OCI-LY7 (cell line): ENCODE data around the gene LYZL2. TPM values are rescaled to one million over a fixed set of nuclear protein-coding genes. Genes with fewer than 3 reads are reported as not detected.
"Not testable (repeated sequence)": the region's sequence is repeated elsewhere in the genome, so short reads cannot be mapped to it uniquely, and the experiment has no call there.

Experiments
- BruUV-seq: library from RNA; stranded (reverse); fragments of 400-500 nt; replicated peaks from 2 replicates; lab custom pipeline; 2021; lab: Mats Ljungman, UMichigan
- CTCF ChIA-PET: fragments of 300-600 bp; sonication (Branson Sonifier 250); formaldehyde crosslinking; loops from one replicate; lab custom pipeline; 2022; ENCODE audit warnings: antibody characterized with exemption; ENCODE audit not compliant: unreplicated experiment; lab: Charles Lee
- POLR2A ChIA-PET: fragments of 300-600 bp; sonication (Branson Sonifier 250); formaldehyde crosslinking; loops from one replicate; lab custom pipeline; 2022; ENCODE audit warnings: antibody characterized with exemption; lab: Charles Lee
- DNase-seq: peaks from one replicate; pipeline ENCODE4 v3.0.0-alpha.2; 2015; ENCODE audit warnings: low spot score
- H2AFZ ChIP-seq: fragments of 200-600 bp; sonication (generic), shearing (Covaris generic); 2 replicates; pipeline ENCODE4 v1.6.1; 2014; ENCODE audit warnings: mild to moderate bottlenecking, antibody characterized with exemption, low read length, moderate library complexity
- H3K27ac ChIP-seq: fragments of 200-600 bp; sonication (generic); 2 replicates; pipeline ENCODE4 v1.5.1; 2014; ENCODE audit warnings: mixed run types, low read depth, mild to moderate bottlenecking, moderate library complexity, low read length, inconsistent platforms; ENCODE audit not compliant: poor library complexity, severe bottlenecking
- H3K36me3 ChIP-seq: fragments of 200-600 bp; sonication (generic); 2 replicates; pipeline ENCODE4 v1.6.1; 2014; ENCODE audit warnings: mild to moderate bottlenecking, antibody characterized with exemption, low read length, moderate library complexity, mixed read lengths; ENCODE audit not compliant: insufficient read depth
- H3K4me1 ChIP-seq: fragments of 200-600 bp; sonication (generic); 2 replicates; pipeline ENCODE4 v1.5.1; 2014; ENCODE audit warnings: mild to moderate bottlenecking, low read length; ENCODE audit not compliant: insufficient read depth, poor library complexity, severe bottlenecking
- H3K4me2 ChIP-seq: fragments of 200-600 bp; sonication (generic); 2 replicates; pipeline ENCODE4 v1.6.1; 2014; ENCODE audit warnings: mild to moderate bottlenecking, low read length
- H3K4me3 ChIP-seq: fragments of 200-600 bp; sonication (generic); 2 replicates; pipeline ENCODE4 v1.5.1; 2014; ENCODE audit warnings: mild to moderate bottlenecking, low read depth, low read length; ENCODE audit not compliant: poor library complexity, severe bottlenecking
- H3K79me2 ChIP-seq: fragments of 200-600 bp; sonication (generic); 2 replicates; pipeline ENCODE4 v1.6.1; 2016; ENCODE audit warnings: low read depth, mild to moderate bottlenecking, low read length, moderate library complexity, mixed read lengths; ENCODE audit not compliant: insufficient read depth
- H3K9me2 ChIP-seq: fragments of 200-600 bp; sonication (generic); 2 replicates; pipeline ENCODE4 v1.6.1; 2016; ENCODE audit warnings: mild to moderate bottlenecking, low read length, mixed read lengths; ENCODE audit not compliant: insufficient read depth
- H3K9me3 ChIP-seq: fragments of 200-600 bp; sonication (generic); 2 replicates; pipeline ENCODE4 v1.6.1; 2014; ENCODE audit warnings: mild to moderate bottlenecking, mixed run types, low read length, mixed read lengths
- H4K20me1 ChIP-seq: fragments of 200-600 bp; sonication (generic); 2 replicates; pipeline ENCODE4 v1.6.1; 2014; ENCODE audit warnings: mild to moderate bottlenecking, antibody characterized with exemption, low read length, moderate library complexity, mixed read lengths; ENCODE audit not compliant: insufficient read depth
- EZH2phosphoT487 ChIP-seq: fragments of 200-600 bp; sonication (generic); IDR thresholded peaks from 2 replicates; pipeline ENCODE4 v1.6.1; 2018; ENCODE audit warnings: low read depth, borderline replicate concordance, mild to moderate bottlenecking, mixed run types, antibody characterized with exemption, low read length, moderate library complexity, mixed read lengths
- intact Hi-C: fragments of 100-400 bp; cut with micrococcal nuclease; formaldehyde crosslinking; loops from one replicate; pipeline ENCODE4 v1.10.0; 2022; ENCODE audit not compliant: unreplicated experiment
- total RNA-seq, 2 experiments: library from RNA; depleted of rRNA in 1 of 2; stranded (reverse); fragments of >200 nt in 1 of 2; shearing (Covaris generic) in 1 of 2; gene quantifications; 2 replicates each; pipeline ENCODE4 v1.2.3, GENCODE V29; 2014 to 2022
- TF ChIP-seq, protein P1 (sequence below): fragments of 200-600 bp; sonication (generic); conservative IDR thresholded peaks from 2 replicates; pipeline ENCODE4 v1.5.1; 2014; ENCODE audit warnings: mild to moderate bottlenecking, antibody characterized with exemption, low read length, moderate library complexity, mixed read lengths

The LYZL2 gene
- total RNA-seq, 2 experiments from 2014 or later: not detected

DNA sequence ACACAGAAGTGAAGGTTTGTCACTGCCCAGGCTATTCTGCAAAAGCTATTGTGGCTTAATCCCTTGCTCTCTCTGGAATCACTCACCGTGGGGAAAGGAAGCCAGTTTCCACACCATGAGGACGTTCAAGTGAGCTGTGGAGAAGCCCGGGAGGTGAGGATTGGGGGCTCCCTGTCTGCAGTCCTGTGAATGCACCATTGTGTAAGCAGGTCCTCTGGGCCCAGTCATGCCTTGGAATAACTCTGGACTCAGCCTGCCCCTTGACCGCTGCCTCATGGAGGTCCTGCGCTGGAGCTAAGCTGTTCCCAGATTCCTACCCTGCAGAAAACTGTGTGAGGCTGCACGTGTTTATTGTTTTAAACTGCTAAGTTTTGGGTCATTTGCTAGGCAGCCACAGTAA, 33.5 kb downstream of the LYZL2 start:
- BruUV-seq: no TSS peak
- no peak overlapping the region for H3K4me2 ChIP-seq
- no peaks in the 10 kb centered on the region for H3K9me3 ChIP-seq
- H4K20me1 ChIP-seq: no peaks in the 10 kb centered on the region
- DNase-seq: no peak
- ChIA-PET POLR2A (no interaction called here), CTCF (no interaction called here)
- H3K36me3 ChIP-seq: no peaks in the 10 kb centered on the region
- no peak overlapping the region for H2AFZ ChIP-seq
- no peaks in the 10 kb centered on the region for H3K79me2 ChIP-seq
- H3K4me1 ChIP-seq: no peaks in the 10 kb centered on the region
- TF ChIP-seq, protein P1, sequence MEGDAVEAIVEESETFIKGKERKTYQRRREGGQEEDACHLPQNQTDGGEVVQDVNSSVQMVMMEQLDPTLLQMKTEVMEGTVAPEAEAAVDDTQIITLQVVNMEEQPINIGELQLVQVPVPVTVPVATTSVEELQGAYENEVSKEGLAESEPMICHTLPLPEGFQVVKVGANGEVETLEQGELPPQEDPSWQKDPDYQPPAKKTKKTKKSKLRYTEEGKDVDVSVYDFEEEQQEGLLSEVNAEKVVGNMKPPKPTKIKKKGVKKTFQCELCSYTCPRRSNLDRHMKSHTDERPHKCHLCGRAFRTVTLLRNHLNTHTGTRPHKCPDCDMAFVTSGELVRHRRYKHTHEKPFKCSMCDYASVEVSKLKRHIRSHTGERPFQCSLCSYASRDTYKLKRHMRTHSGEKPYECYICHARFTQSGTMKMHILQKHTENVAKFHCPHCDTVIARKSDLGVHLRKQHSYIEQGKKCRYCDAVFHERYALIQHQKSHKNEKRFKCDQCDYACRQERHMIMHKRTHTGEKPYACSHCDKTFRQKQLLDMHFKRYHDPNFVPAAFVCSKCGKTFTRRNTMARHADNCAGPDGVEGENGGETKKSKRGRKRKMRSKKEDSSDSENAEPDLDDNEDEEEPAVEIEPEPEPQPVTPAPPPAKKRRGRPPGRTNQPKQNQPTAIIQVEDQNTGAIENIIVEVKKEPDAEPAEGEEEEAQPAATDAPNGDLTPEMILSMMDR: no peak
- TF ChIP-seq EZH2phosphoT487: no peak
- no peak overlapping the region for H3K4me3 ChIP-seq
- H3K9me2 ChIP-seq: no peaks in the 10 kb centered on the region
- intact Hi-C loops: loop anchor here (10.0 kb wide), 1 partner anchor 601 kb away; no protein-coding TSS in a partner anchor
- H3K27ac ChIP-seq: no peak overlapping the region

DNA sequence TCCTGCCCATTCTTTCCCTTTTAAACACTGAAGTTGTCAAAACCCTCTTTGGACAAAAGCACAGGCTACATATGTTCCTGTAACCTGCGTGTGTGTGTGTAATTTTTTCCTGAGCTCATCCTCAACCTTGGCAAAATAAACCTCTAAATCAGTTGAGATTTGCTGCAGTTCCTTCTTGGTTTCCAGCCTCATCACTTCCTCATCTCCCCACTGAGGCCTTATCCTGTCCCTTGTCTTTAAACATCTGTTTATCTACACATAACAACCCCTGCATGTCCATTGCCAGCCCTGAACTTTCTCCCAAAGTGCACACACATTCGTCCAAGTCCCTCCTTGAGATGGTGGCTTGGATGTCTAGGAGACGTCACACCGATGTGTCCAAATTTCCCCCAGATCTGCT, 35.5 kb downstream of the LYZL2 start:
- no peak for DNase-seq
- no peaks in the 10 kb centered on the region for H3K4me1 ChIP-seq
- no peak overlapping the region for H2AFZ ChIP-seq
- H3K36me3 ChIP-seq: no peaks in the 10 kb centered on the region
- H3K4me3 ChIP-seq: no peak overlapping the region
- ChIA-PET POLR2A (no interaction called here), CTCF (no interaction called here)
- no peak overlapping the region for H3K27ac ChIP-seq
- H4K20me1 ChIP-seq: no peaks in the 10 kb centered on the region
- no peaks in the 10 kb centered on the region for H3K9me2 ChIP-seq
- TF ChIP-seq, protein P1: no peak
- no peak for TF ChIP-seq EZH2phosphoT487
- H3K4me2 ChIP-seq: no peak overlapping the region
- intact Hi-C loops: loop anchor here (5.0 to 10.0 kb wide), 2 partner anchors 182 to 599 kb away; no protein-coding TSS in a partner anchor
- H3K9me3 ChIP-seq: no peaks in the 10 kb centered on the region
- no TSS peak for BruUV-seq
- no peaks in the 10 kb centered on the region for H3K79me2 ChIP-seq

DNA sequence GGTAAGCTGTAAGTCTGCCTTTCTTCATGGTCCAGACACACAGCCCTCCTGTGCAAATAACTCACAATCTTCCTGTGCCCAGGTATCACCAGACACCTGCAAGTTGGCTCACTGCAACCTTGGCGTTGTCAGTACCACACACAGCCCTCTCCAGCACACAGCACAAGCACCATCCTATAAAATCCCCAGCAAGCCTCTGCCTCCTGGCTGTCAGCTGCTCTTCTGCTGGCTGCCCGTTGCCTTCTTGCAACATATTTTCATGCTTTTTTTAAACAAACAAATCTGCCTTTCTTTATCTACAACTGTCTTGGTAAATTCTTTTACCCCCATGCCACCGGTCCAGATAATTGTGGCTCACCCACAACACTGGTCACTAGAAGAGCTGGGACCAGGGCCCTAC, 36.8 kb downstream of the LYZL2 start:
- DNase-seq, H3K4me2 ChIP-seq, H3K4me3 ChIP-seq, H3K27ac ChIP-seq, H3K79me2 ChIP-seq, H2AFZ ChIP-seq, H3K36me3 ChIP-seq, H4K20me1 ChIP-seq, H3K9me3 ChIP-seq, H3K4me1 ChIP-seq, BruUV-seq, H3K9me2 ChIP-seq: not testable (repeated sequence)
- intact Hi-C loops: loop anchor here (5.0 to 10.0 kb wide), 2 partner anchors 180 to 598 kb away; no protein-coding TSS in a partner anchor
- POLR2A ChIA-PET: interaction anchor here (0.5 kb wide), 1 partner anchor 299 kb away, joined by 3 read pairs; no protein-coding TSS in a partner anchor
- CTCF ChIA-PET: interaction anchor here (0.6 kb wide), 1 partner anchor 197 kb away, joined by 3 read pairs; no protein-coding TSS in a partner anchor
